Measurements from ENCODE around the gene BACE2.

The BACE2 gene

GRCh38 chr21:41136286-41136685 lies 31.7 kb upstream of the BACE2 start:
- Histone ChIP-seq H3K79me2 (ENCODE audit: insufficient read depth, low read length) (no peaks in the 10 kb centered on the region), H3K4me3 (ENCODE audit: insufficient read depth, low read length, poor library complexity, severe bottlenecking) (no peak overlapping the region), H4K20me1 (ENCODE audit: low read depth, low read length) (no peaks in the 10 kb centered on the region), H3K4me2 (ENCODE audit: low read depth, low read length, poor library complexity, severe bottlenecking) (no peak overlapping the region), H3K9me2 (replicated peaks; ENCODE audit: insufficient read depth, low read length) (no peaks in the 10 kb centered on the region), H3K36me3 (ENCODE audit: low read length) (no peaks in the 10 kb centered on the region), H3K9ac (ENCODE audit: low read length) (no peak overlapping the region), H3K27ac (ENCODE audit: low read depth, low read length) (no peak overlapping the region), H3F3A (ENCODE audit: insufficient read depth) (no peaks in the 10 kb centered on the region), H3K27me3 (ENCODE audit: low read length) (0 out of 2 replicates have a peak, but pooled peaks cover 3% of the 10 kb centered on the region), H2AFZ (ENCODE audit: low read depth, low read length, severe bottlenecking) (no peak overlapping the region), H3K9me3 (ENCODE audit: insufficient read depth, low read length) (no peaks in the 10 kb centered on the region)
- TF ChIP-seq CTCF (IDR thresholded peaks at IDR 0.05; ENCODE audit: insufficient read depth, low read length, poor library complexity, severe bottlenecking) (no peak), EZH2phosphoT487 (conservative IDR thresholded peaks at IDR 0.05; ENCODE audit: low read length) (no peak)

- no peaks in the 10 kb centered on the region for H3K79me2 ChIP-seq (ENCODE audit: insufficient read depth, low read length)
- H4K20me1 ChIP-seq (ENCODE audit: low read depth, low read length), result no peaks in the 10 kb centered on the region
- no peak overlapping the region for H3K27ac ChIP-seq (ENCODE audit: low read depth, low read length)
- no peak overlapping the region for H2AFZ ChIP-seq (ENCODE audit: low read depth, low read length, severe bottlenecking)
- H3K9me2 ChIP-seq (replicated peaks; ENCODE audit: insufficient read depth, low read length), result no peaks in the 10 kb centered on the region
- H3K4me3 ChIP-seq (ENCODE audit: insufficient read depth, low read length, poor library complexity, severe bottlenecking), result no peak overlapping the region
- no peaks in the 10 kb centered on the region for H3K9me3 ChIP-seq (ENCODE audit: insufficient read depth, low read length)
- no peaks in the 10 kb centered on the region for H3K36me3 ChIP-seq (ENCODE audit: low read length)
- no peaks in the 10 kb centered on the region for H3F3A ChIP-seq (ENCODE audit: insufficient read depth)
- no peak for TF ChIP-seq EZH2phosphoT487 (conservative IDR thresholded peaks at IDR 0.05; ENCODE audit: low read length)
- no peak for TF ChIP-seq CTCF (IDR thresholded peaks at IDR 0.05; ENCODE audit: insufficient read depth, low read length, poor library complexity, severe bottlenecking)
- H3K27me3 ChIP-seq (ENCODE audit: low read length), result no peaks in the 10 kb centered on the region
- no peak overlapping the region for H3K9ac ChIP-seq (ENCODE audit: low read length)
- no peak overlapping the region for H3K4me2 ChIP-seq (ENCODE audit: low read depth, low read length, poor library complexity, severe bottlenecking)
Measured at GRCh38 chr21:41137401-41137800, 30.6 kb upstream of the BACE2 start.

GRCh38 chr21:41137889-41138288 lies 30.1 kb upstream of the BACE2 start:
- H3K27ac ChIP-seq (ENCODE audit: low read depth, low read length), result no peak overlapping the region
- no peaks in the 10 kb centered on the region for H3K9me3 ChIP-seq (ENCODE audit: insufficient read depth, low read length)
- no peaks in the 10 kb centered on the region for H4K20me1 ChIP-seq (ENCODE audit: low read depth, low read length)
- no peak overlapping the region for H3K4me2 ChIP-seq (ENCODE audit: low read depth, low read length, poor library complexity, severe bottlenecking)
- no peaks in the 10 kb centered on the region for H3K79me2 ChIP-seq (ENCODE audit: insufficient read depth, low read length)
- H3K27me3 ChIP-seq (ENCODE audit: low read length), result no peaks in the 10 kb centered on the region
- H3K36me3 ChIP-seq (ENCODE audit: low read length), result no peaks in the 10 kb centered on the region
- H2AFZ ChIP-seq (ENCODE audit: low read depth, low read length, severe bottlenecking), result no peak overlapping the region
- TF ChIP-seq EZH2phosphoT487 (conservative IDR thresholded peaks at IDR 0.05; ENCODE audit: low read length) (no peak), CTCF (IDR thresholded peaks at IDR 0.05; ENCODE audit: insufficient read depth, low read length, poor library complexity, severe bottlenecking) (no peak)
- H3K9me2 ChIP-seq (replicated peaks; ENCODE audit: insufficient read depth, low read length), result no peaks in the 10 kb centered on the region
- H3F3A ChIP-seq (ENCODE audit: insufficient read depth), result no peaks in the 10 kb centered on the region
- H3K4me3 ChIP-seq (ENCODE audit: insufficient read depth, low read length, poor library complexity, severe bottlenecking), result no peak overlapping the region
- no peak overlapping the region for H3K9ac ChIP-seq (ENCODE audit: low read length)
